Stimulated activated naive CD8-positive, alpha-beta T cell treated with anti-CD3 and anti-CD28 coated beads, Interleukin-15, Interleukin-2, amounts not matched to agents 100 U/mL and 50 U/mL, for 24 hours (primary cell): ENCODE measurements around the gene KDF1.

Experiments used
- ATAC-seq: fragments of 150-1000 bp; cut with Tn5 transposase; one replicate; pipeline ENCODE4 v1.10.0; 2021
- DNase-seq: peaks from one replicate; pipeline ENCODE4 v3.0.0; 2021

KDF1 gene

GRCh38 chr1:26915204-26915842, 44.9 kb downstream of the KDF1 start:
- DNase-seq = no peak
- no peak for ATAC-seq

DNA sequence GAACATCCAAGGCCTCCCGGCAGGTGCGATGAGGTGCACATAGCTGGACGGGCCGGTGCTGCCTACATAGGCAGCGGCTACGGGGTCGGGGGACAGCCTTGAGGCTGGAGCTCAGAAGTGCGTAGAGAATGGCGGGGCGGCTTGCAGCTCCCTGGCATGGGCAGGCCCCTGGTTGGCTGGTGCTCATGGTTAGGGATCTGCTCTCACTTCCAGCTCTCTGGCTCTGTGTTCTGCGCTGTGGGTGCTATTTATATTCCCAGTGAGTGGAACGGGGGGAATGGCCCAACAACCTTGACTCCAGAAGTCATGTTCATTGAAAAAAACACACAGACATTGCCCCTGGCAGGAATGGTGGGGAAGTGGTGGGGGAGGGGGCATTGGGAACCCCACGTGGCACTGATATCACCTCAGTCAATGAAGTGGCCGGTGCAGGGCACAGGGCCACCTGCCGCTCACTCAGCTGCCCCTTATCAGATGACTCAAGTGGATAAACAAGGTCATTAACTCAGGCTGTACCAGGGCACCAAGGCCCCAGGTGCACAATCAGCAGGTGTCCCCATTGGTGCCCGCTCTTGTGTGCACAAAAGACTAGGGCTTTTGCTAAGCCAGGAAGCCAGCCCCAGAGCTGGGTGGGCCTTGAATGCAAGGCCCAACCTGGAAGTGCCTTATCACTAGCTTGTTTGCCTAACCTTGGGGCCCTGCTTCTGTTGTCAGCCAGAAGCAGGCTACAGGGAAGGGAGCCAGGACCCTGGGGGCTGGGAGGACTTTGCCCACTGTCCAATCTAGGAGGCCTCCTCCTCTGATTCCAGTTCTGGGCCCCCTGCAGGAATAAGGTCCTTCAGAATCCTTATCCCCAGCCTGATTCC, 46.3 kb downstream of the KDF1 start, which contains the start of gene NR0B2:
Gene NR0B2 (minus strand): TSS at position 222 of the 866 bp plus-strand sequence. CDS start 35 bp downstream, at position 187.
- no peak for DNase-seq
- no peak for ATAC-seq

DNA sequence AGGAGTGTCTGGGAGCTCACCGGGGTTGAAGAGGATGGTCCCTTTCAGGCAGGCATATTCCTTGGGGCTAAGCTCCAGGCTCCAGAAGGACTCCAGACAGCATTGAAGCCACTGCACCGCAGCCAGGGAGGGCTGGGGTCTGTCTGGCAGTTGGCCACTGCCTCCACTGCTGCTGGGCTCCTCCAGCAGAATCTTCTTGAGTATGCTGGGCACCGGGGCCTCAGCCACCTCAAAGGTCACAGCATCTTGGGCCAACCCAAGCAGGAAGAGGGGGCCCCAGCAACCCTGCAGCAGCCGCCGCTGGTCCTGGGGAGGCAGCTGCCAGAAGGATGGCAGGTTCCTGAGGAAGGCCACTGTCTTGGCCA, 46.9 kb downstream of the KDF1 start:
- ATAC-seq = no peak

GRCh38 chr1:26912147-26912490, 48.1 kb downstream of the KDF1 start:
- DNase-seq (no peak), ATAC-seq (no peak)

More for the DNA sequence above, 46.9 kb downstream of the KDF1 start:
- DNase-seq = no peak

DNA sequence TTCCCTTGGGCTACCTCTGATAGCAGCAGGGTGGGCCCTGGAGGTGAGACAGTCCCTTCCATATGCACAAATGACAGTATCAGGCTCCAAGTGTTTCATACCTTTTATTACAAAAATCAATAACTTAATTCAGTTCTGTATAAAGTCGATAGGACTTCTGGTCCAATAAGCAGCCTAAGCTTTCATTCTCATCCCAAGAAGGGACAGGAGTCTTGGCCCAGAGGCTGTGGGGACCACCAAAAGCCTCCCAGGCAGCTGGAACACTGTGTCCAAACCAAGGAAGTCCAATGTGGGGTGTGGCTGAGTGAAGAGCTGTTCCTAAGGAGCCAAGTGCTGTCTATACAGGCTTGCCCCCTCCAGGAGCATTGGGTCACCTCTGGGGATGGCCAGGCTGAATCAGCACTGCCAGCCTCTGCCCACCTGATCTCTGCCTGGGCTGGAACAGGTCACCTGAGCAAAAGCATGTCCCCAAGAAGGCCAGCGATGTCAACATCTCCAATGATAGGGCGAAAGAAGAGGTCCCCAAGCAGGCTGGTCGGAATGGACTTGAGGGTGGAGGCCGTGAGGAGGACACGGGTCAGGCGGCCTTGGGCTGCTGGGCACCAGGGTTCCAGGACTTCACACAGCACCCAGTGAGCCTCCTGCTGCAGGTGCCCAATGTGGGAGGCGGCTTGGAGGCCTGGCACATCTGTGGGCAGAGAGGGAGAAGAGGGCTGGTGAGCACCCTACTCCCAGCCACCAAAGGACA, 48.7 kb downstream of the KDF1 start:
- ATAC-seq = no peak
- DNase-seq = no peak

DNA sequence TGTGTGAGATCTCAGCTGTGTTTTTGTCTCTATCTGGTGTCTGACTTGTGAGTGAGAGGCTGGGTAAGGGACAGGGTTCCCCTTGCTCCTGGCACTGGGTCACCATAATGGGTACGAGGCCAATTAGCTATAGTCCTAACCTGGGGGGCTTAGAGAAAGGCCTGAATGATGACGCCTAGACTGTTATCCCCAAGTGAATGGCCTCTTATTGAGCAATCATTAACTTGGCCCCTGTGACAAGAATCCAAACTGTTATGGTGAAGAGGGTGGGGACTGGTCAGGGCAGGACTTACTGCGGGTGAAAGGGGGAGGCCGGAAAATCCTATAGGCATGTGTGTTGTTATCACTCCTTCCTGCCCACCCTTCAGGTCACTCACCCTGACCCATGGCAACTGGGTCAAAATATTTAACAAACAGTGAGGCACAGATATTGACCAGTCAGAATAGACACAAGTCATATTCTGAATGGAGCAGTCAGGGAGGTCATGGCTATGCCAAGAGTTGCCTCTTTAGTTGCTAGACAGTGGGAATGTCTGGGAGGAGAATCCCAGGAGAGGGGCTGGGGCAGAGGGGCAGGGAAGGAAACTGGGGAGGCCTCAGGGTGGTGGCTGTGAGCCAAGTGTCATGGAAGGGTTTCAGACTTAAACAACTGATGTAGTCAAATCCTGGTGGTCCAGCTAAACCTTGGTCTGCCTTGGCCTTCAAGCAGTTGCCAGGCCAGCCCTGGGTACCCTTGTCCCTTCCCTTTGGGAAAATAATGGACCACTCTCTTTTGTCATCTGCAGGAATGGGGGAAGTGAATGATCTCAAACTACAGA, 49.7 kb downstream of the KDF1 start:
- DNase-seq = no peak
- ATAC-seq = no peak

- ATAC-seq = no peak
- no peak for DNase-seq
Observed at GRCh38 chr1:26909951-26910342, 50.3 kb downstream of the KDF1 start.

DNA sequence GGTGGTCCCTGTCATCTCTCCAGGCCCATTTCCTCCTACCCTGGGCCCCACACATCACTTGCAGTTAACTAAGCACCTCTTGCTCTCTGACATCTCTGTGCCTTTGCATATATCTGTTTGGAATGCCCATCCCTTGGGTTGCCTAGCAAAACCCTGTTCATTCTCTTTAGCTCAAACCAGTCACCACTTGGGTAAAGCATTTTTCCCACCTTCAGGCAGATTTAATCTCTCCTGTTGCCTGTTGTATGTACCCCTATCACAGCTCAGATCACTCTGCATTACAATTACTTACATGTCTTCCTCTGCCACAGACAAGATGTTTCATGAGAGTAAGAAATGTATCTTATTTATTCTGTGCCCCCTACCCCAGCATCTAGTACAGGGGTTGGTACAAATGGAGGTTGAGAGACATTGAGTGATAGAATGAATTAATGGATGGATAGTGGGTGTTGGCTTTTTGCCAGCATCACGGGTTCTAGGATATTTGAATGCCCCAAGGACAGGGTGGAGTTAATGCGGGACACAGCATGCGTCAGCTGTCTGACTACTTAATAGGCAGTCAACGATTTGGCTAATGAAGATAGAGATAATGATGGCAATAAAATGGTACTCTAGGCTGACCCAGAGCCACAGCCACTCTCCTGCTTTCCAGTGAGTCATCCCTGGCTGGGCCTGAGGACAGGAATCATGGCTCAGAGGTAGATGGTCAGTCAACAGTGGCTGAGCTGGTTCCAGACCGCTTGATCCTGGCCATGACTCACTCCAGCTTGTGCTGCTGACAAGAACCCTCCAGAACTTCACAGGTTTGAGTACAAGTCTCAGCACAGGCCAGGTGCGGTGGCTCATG, 53.0 kb downstream of the KDF1 start:
- ATAC-seq = no peak
- no peak for DNase-seq

DNA sequence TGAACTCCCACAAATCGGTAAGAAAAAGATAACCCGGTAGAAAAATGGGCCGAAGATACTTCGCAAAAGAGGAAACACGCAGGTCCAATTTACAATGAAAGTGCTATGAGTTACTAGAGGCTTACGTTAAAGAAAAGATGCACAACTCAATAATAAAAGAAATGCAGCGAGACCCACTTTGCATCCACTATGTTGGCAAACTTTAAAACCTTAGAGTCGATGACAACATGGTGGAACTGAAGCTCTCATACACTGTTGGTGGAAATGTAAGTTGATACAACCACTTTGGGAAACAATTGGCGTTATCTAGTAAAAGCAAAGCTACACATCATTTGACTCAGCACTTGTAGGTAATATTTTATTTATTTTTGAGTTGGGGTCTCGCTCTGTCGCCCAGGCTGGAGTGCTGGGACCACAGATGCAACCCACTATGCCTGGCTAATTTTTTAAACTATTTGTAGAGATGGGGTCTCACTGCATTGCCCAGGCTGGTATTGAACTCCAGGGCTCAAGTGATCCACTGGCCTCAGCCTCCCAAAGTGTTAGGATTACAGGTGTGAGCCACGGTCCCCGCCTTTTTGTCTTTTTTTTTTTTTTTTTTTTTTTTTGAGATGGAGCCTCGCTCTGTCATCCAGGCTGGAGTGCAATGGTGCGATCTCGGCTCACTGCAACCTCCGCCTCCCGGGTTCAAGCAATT, 59.3 kb downstream of the KDF1 start:
- ATAC-seq (no peak), DNase-seq (no peak)

- ATAC-seq = peak; percentile 92
Observed at GRCh38 chr1:26900001-26900814, 60.1 kb downstream of the KDF1 start, which contains the start of gene GPATCH3. GPATCH3 (minus strand) TSS chr1:26900467; CDS start chr1:26900442, 25 bp downstream.

More at GRCh38 chr1:26900001-26900814, 60.1 kb downstream of the KDF1 start, which contains the start of gene GPATCH3:
- DNase-seq = peak; percentile 89
